Transverse colon (tissue), 4 donors: ENCODE measurements around the gene ZRANB2. TPM values are rescaled to one million over a fixed set of nuclear protein-coding genes. Genes with fewer than 3 reads are reported as not detected.

Experiments used
- DNase-seq: peaks from one replicate; pipeline ENCODE4 v3.0.0-alpha.2; 2019
- H3K27ac ChIP-seq, 4 donors: fragments of 200-600 bp; sonication (generic); 2 replicates each; pipeline ENCODE4 v1.5.1; 2016 to 2018; ENCODE audit warnings: inconsistent platforms in 4 of 4
- H3K27me3 ChIP-seq: fragments of 200-600 bp; sonication (generic); 2 replicates; pipeline ENCODE4 v1.5.1; 2017; ENCODE audit warnings: inconsistent platforms
- H3K36me3 ChIP-seq, 4 donors: fragments of 200-600 bp; sonication (generic); 2 replicates each; pipeline ENCODE4 v1.5.1; 2017 to 2019; ENCODE audit warnings: inconsistent platforms in 4 of 4
- H3K4me1 ChIP-seq, 4 donors: fragments of 200-600 bp; sonication (generic); 2 replicates each; pipeline ENCODE4 v1.5.1; 2017 to 2020; ENCODE audit warnings: inconsistent platforms in 4 of 4
- H3K4me3 ChIP-seq, 4 donors: fragments of 200-600 bp; sonication (generic); 1 replicate in 1 of 4; 2 replicates in 3 of 4; pipeline versions ENCODE4 v1.5.1 to v1.6.1; 2017 to 2019; ENCODE audit warnings: inconsistent platforms in 4 of 4
- H3K9me3 ChIP-seq, 2 donors: fragments of 200-600 bp; sonication (generic); 2 replicates each; pipeline ENCODE4 v1.5.1; 2017 to 2019; ENCODE audit warnings: inconsistent platforms in 2 of 2
- EP300 ChIP-seq: sonication (generic); formaldehyde crosslinking; IDR thresholded peaks from one replicate; pipeline ENCODE4 v1.6.1; 2017; ENCODE audit warnings: antibody characterized with exemption, low read depth
- POLR2A ChIP-seq: fragments of 450-650 bp; IDR thresholded peaks from one replicate; pipeline ENCODE4 v1.6.1; 2016; ENCODE audit warnings: antibody characterized with exemption, mild to moderate bottlenecking, moderate library complexity
- POLR2AphosphoS5 ChIP-seq, 3 donors: sonication (generic); formaldehyde crosslinking; IDR thresholded peaks; one replicate each; pipeline ENCODE4 v1.6.1; 2016; ENCODE audit warnings: antibody characterized with exemption in 3 of 3
- WGBS, 2 donors: methylation state at CpG; one replicate each; pipeline ENCODE4 v1.1.5; 2018; ENCODE audit warnings: low coverage in 1 of 2; 5-methylcytosine and 5-hydroxymethylcytosine counted together
- in situ Hi-C, 4 donors: fragments of 200-750 bp; cut with MboI; loops; one replicate each; pipeline versions ENCODE4 v1.15.0 to v1.15.1; 2017; ENCODE audit warnings: low sequenced_read_pairs in 3 of 4, low pct_ligation_motif_present in 1 of 4, low pct_unique_long_range_greater_than_20kb in 1 of 4
- intact Hi-C: fragments of 100-400 bp; cut with DNase I; formaldehyde crosslinking; loops from one replicate; pipeline ENCODE4 v1.15.1; 2023; ENCODE audit warnings: low total_unique reads
- total RNA-seq, 4 donors: library from RNA; depleted of rRNA; stranded (reverse); fragments of >200 nt; gene quantifications; one replicate each; pipeline ENCODE4 v1.1.0, GENCODE V29; 2016
- TF ChIP-seq, protein P1 (sequence below), 5 experiments: fragments of 200-600 bp in 3 of 5; fragments of 450-650 bp in 2 of 5; sonication (generic) in 3 of 5; IDR thresholded peaks; 1 replicate in 2 of 5; 2 replicates in 3 of 5; pipeline ENCODE4 v1.5.1; 2016 to 2017; ENCODE audit warnings: antibody characterized with exemption in 5 of 5, inconsistent platforms in 3 of 5, mild to moderate bottlenecking in 2 of 5, moderate library complexity in 1 of 5

The ZRANB2 gene
- total RNA-seq, 4 donors from 2014 or later, result 90.9 to 352 (median 187) TPM

DNA sequence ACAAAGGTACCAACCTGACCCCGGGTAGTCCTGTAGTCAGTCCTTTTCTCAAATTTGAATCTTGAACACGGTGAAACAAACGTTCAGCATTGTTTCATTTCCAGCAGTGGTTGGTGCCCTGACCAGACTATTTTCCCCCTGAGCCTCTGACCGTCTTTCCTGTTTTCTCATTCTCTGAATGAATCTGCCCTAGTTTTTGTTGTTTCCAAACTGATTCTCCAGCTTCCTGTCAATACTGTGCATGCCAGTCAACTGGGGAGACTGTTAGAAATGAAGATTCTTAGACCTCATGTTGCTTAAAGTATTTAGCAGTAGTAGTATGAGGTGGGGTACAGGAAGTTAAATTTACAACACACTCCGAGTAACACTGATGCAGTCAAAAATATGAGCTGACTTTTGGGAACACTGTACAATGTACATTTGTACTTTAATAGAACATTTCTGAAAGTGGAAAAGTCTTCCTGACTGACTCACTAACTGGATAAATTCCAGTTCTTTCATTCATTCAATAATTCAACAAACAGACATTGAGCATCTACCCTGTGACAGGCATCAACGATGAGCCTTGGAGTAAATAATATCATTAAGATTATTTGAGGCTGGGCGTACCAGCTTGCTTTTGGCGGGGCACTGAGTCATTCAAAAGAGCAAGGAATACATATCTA lies 26.0 kb upstream of the ZRANB2 start:
- H3K9me3 ChIP-seq, result peaks cover 0 to 3% of the 10 kb centered on the region in 2 donors
- no peak for DNase-seq
- H3K36me3 ChIP-seq, result no peaks in the 10 kb centered on the region
- H3K4me3 ChIP-seq, result no peak overlapping the region
- 84 to 90% methylated on average over 8 of the region's 8 CpGs for WGBS, 2 donors
- in situ Hi-C loops, result loop anchor here in 1 of 4 donors (25.0 kb wide), 1 partner anchor 406 kb away; no protein-coding TSS in a partner anchor
- TF ChIP-seq, protein P1, sequence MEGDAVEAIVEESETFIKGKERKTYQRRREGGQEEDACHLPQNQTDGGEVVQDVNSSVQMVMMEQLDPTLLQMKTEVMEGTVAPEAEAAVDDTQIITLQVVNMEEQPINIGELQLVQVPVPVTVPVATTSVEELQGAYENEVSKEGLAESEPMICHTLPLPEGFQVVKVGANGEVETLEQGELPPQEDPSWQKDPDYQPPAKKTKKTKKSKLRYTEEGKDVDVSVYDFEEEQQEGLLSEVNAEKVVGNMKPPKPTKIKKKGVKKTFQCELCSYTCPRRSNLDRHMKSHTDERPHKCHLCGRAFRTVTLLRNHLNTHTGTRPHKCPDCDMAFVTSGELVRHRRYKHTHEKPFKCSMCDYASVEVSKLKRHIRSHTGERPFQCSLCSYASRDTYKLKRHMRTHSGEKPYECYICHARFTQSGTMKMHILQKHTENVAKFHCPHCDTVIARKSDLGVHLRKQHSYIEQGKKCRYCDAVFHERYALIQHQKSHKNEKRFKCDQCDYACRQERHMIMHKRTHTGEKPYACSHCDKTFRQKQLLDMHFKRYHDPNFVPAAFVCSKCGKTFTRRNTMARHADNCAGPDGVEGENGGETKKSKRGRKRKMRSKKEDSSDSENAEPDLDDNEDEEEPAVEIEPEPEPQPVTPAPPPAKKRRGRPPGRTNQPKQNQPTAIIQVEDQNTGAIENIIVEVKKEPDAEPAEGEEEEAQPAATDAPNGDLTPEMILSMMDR (IDR thresholded peaks at IDR 0.05), result no peak
- no peak for TF ChIP-seq POLR2AphosphoS5 (IDR thresholded peaks at IDR 0.05)
- TF ChIP-seq POLR2A, result no peak
- TF ChIP-seq EP300, result no peak
- H3K27ac ChIP-seq, result no peak overlapping the region
- intact Hi-C loops, result no loop called here
- no peaks in the 10 kb centered on the region for H3K27me3 ChIP-seq
- H3K4me1 ChIP-seq, result no peaks in the 10 kb centered on the region

- WGBS, 2 donors, result 95 to 97% methylated on average over 4 of the region's 4 CpGs
- TF ChIP-seq EP300, result no peak
- TF ChIP-seq, protein P1 (IDR thresholded peaks at IDR 0.05), result no peak
- no peak for TF ChIP-seq POLR2AphosphoS5 (IDR thresholded peaks at IDR 0.05)
- no peak for TF ChIP-seq POLR2A
- in situ Hi-C loops, result loop anchor here in 1 of 4 donors (25.0 kb wide), 1 partner anchor 408 kb away; no protein-coding TSS in a partner anchor
Measured at GRCh38 chr1:71104417-71104816, 23.6 kb upstream of the ZRANB2 start.

DNA sequence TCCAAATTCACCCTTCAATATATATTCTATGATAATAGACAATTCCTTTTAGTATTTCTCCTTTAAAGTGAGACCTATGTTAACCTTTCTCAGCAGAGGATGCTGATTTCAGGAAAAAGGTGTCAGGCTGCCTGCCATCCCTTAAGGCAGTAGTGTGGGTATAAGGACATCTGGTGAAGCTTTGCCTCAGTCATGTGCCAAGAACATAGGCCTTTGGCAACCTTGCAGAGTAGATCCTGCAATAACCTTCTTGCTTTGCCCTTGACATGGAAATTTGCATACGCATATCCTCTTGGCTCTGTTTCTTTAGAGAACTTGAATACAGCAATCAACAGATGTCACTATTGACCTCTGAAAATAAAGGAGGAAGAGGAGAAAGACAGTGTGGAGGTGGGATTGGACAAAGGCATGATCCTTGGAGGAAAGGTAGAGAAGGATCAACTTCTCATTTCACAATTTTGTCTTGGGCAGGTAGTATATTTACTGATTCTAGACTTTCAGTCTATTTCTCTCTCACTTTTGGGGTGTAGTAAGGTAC lies 21.1 kb upstream of the ZRANB2 start:
- Histone ChIP-seq H3K9me3 (no peaks in the 10 kb centered on the region), H3K4me3 (no peak overlapping the region), H3K36me3 (no peaks in the 10 kb centered on the region), H3K27me3 (no peaks in the 10 kb centered on the region), H3K4me1 (no peaks in the 10 kb centered on the region), H3K27ac (no peak overlapping the region)
- 92% methylated on average over 1 of the region's 1 CpG; no CpG with 5 or more reads in 1 of the 2 donors for WGBS, 2 donors
- DNase-seq, result no peak
- TF ChIP-seq EP300 (no peak), POLR2A (no peak), POLR2AphosphoS5 (IDR thresholded peaks at IDR 0.05) (no peak)
- TF ChIP-seq, protein P1 (IDR thresholded peaks at IDR 0.05), result no peak
- intact Hi-C loops, result no loop called here
- in situ Hi-C loops, result loop anchor here in 1 of 4 donors (25.0 kb wide), 1 partner anchor 410 kb away; no protein-coding TSS in a partner anchor

More at GRCh38 chr1:71104417-71104816, 23.6 kb upstream of the ZRANB2 start:
- no peak overlapping the region for H3K4me3 ChIP-seq
- H3K27ac ChIP-seq, result no peak overlapping the region
- no peak for DNase-seq
- H3K36me3 ChIP-seq, result no peaks in the 10 kb centered on the region
- intact Hi-C loops, result no loop called here
- no peaks in the 10 kb centered on the region for H3K4me1 ChIP-seq
- no peaks in the 10 kb centered on the region for H3K27me3 ChIP-seq
- peaks cover 0 to 3% of the 10 kb centered on the region in 2 donors for H3K9me3 ChIP-seq

DNA sequence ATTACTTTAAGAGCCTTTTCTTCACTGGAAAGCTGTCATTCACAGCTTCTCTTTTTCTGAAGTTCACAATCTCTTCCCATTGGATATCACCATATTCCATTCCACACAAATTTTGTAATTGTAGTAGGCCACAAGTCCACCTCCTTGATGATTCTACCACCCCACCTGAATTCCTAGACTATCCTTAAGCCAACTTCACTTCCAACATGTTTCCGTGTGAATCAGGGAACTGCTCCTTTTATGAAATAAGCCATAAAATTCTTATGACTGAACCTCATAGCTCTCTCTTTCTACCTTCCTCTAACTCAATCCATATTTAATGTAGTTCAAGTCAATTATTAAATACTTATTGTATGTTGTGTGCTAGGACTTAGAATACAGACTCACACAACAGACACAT lies 16.6 kb upstream of the ZRANB2 start:
- H3K9me3 ChIP-seq, result no peaks in the 10 kb centered on the region
- no peak overlapping the region for H3K4me3 ChIP-seq
- intact Hi-C loops, result no loop called here
- TF ChIP-seq EP300, result no peak
- no peak for TF ChIP-seq POLR2A
- no peak for TF ChIP-seq POLR2AphosphoS5 (IDR thresholded peaks at IDR 0.05)
- TF ChIP-seq, protein P1 (IDR thresholded peaks at IDR 0.05), result no peak
- 40 to 70% methylated on average over 1 of the region's 1 CpG for WGBS, 2 donors
- no peaks in the 10 kb centered on the region for H3K36me3 ChIP-seq
- H3K27ac ChIP-seq, result no peak overlapping the region
- no peak for DNase-seq
- no peaks in the 10 kb centered on the region for H3K27me3 ChIP-seq
- in situ Hi-C loops, result no loop called here
- H3K4me1 ChIP-seq, result peaks cover 0 to 10% (median 0%) of the 10 kb centered on the region in 4 donors
